ENCODE results near the gene RAPGEF1.

GRCh38 chr9:131565369-131565768 lies 174.5 kb downstream of the RAPGEF1 start:
- TF ChIP-seq POLR2AphosphoS5 (IDR thresholded peaks at IDR 0.05; ENCODE audit: low read depth) (no peak), CTCF (conservative IDR thresholded peaks at IDR 0.05; ENCODE audit: low read depth in 2 of 2) (no peak), REST (IDR thresholded peaks at IDR 0.05; ENCODE audit: unreplicated experiment) (no peak), CREB1 (CRISPR knock-in tag; IDR thresholded peaks at IDR 0.05; ENCODE audit: low read depth) (no peak), EZH2phosphoT487 (IDR thresholded peaks at IDR 0.05; ENCODE audit: unreplicated experiment) (no peak)
